Activated naive CD8-positive, alpha-beta T cell (primary cell): ENCODE results near the gene ZMIZ2.
"Not testable (repeated sequence)": the region's sequence is repeated elsewhere in the genome, so short reads cannot be mapped to it uniquely, and the experiment has no call there.

Experiments used
- H3K27ac Mint-ChIP-seq: one replicate; pipeline ENCODE4 v1.8.0; 2021; ENCODE audit warnings: mixed read lengths
- H3K27me3 Mint-ChIP-seq: one replicate; pipeline ENCODE4 v1.8.0; 2021; ENCODE audit warnings: mixed read lengths
- H3K36me3 Mint-ChIP-seq: one replicate; pipeline ENCODE4 v1.8.0; 2021; ENCODE audit warnings: mixed read lengths
- H3K4me1 Mint-ChIP-seq: one replicate; pipeline ENCODE4 v1.8.0; 2021; ENCODE audit warnings: low read depth, mixed read lengths
- H3K4me3 Mint-ChIP-seq: one replicate; pipeline ENCODE4 v1.8.0; 2021; ENCODE audit warnings: mild to moderate bottlenecking, mixed read lengths
- H3K9me3 Mint-ChIP-seq: one replicate; pipeline ENCODE4 v1.8.0; 2021; ENCODE audit warnings: low read depth, mixed read lengths

Gene ZMIZ2

GRCh38 chr7:44791278-44792219 is 42.9 kb downstream of the ZMIZ2 start:
- Mint-ChIP-seq H3K4me1 (peaks cover 6% of the 10 kb centered on the region), H3K27me3 (no peaks in the 10 kb centered on the region), H3K4me3 (no peak overlapping the region), H3K36me3 (no peaks in the 10 kb centered on the region), H3K27ac (peak overlapping the region; percentile 78), H3K9me3 (no peaks in the 10 kb centered on the region)

GRCh38 chr7:44793919-44794318 is 45.3 kb downstream of the ZMIZ2 start:
- peaks cover 16% of the 10 kb centered on the region for H3K4me1 Mint-ChIP-seq
- no peak overlapping the region for H3K4me3 Mint-ChIP-seq
- H3K9me3 Mint-ChIP-seq = no peaks in the 10 kb centered on the region
- no peaks in the 10 kb centered on the region for H3K27me3 Mint-ChIP-seq
- H3K27ac Mint-ChIP-seq = peak overlapping the region; percentile 11
- peaks cover 10% of the 10 kb centered on the region for H3K36me3 Mint-ChIP-seq

GRCh38 chr7:44794331-44794730 is 45.7 kb downstream of the ZMIZ2 start:
- H3K4me1 Mint-ChIP-seq = peaks cover 18% of the 10 kb centered on the region
- H3K36me3 Mint-ChIP-seq = peaks cover 10% of the 10 kb centered on the region
- no peaks in the 10 kb centered on the region for H3K27me3 Mint-ChIP-seq
- H3K4me3 Mint-ChIP-seq = no peak overlapping the region
- no peak overlapping the region for H3K27ac Mint-ChIP-seq
- no peaks in the 10 kb centered on the region for H3K9me3 Mint-ChIP-seq

GRCh38 chr7:44796034-44796503 is 47.4 kb downstream of the ZMIZ2 start:
- H3K9me3 Mint-ChIP-seq = no peaks in the 10 kb centered on the region
- H3K27me3 Mint-ChIP-seq = no peaks in the 10 kb centered on the region
- peak overlapping the region; percentile 100 for H3K4me3 Mint-ChIP-seq
- H3K4me1 Mint-ChIP-seq = peaks cover 32% of the 10 kb centered on the region
- H3K27ac Mint-ChIP-seq = peak overlapping the region; percentile 92
- peaks cover 17% of the 10 kb centered on the region for H3K36me3 Mint-ChIP-seq

GRCh38 chr7:44796504-44797328 is 48.1 kb downstream of the ZMIZ2 start, which contains the start of gene PPIA:
Gene PPIA (plus strand): TSS chr7:44796681. CDS start chr7:44796725, 44 bp downstream.
- Mint-ChIP-seq H3K27me3 (no peaks in the 10 kb centered on the region), H3K4me1 (peaks cover 35% of the 10 kb centered on the region), H3K9me3 (no peaks in the 10 kb centered on the region), H3K27ac (peak within 1 kb of the TSS; percentile 99), H3K36me3 (peaks cover 20% of the 10 kb centered on the region), H3K4me3 (peak within 1 kb of the TSS; percentile 100)

GRCh38 chr7:44797329-44798258 is 48.9 kb downstream of the ZMIZ2 start:
- H3K27me3 Mint-ChIP-seq = no peaks in the 10 kb centered on the region
- peak overlapping the region; percentile 99 for H3K27ac Mint-ChIP-seq
- H3K4me3 Mint-ChIP-seq = peak overlapping the region; percentile 100
- no peaks in the 10 kb centered on the region for H3K9me3 Mint-ChIP-seq
- peaks cover 38% of the 10 kb centered on the region for H3K4me1 Mint-ChIP-seq
- peaks cover 21% of the 10 kb centered on the region for H3K36me3 Mint-ChIP-seq

GRCh38 chr7:44798649-44799305 is 50.1 kb downstream of the ZMIZ2 start:
- H3K4me3 Mint-ChIP-seq = peak overlapping the region; percentile 100
- peak overlapping the region; percentile 99 for H3K27ac Mint-ChIP-seq
- H3K36me3 Mint-ChIP-seq = peaks cover 23% of the 10 kb centered on the region
- H3K27me3 Mint-ChIP-seq = no peaks in the 10 kb centered on the region
- no peaks in the 10 kb centered on the region for H3K9me3 Mint-ChIP-seq
- H3K4me1 Mint-ChIP-seq = peaks cover 40% of the 10 kb centered on the region

GRCh38 chr7:44799939-44800338 is 51.3 kb downstream of the ZMIZ2 start:
- Mint-ChIP-seq H3K4me1 (peaks cover 40% of the 10 kb centered on the region), H3K36me3 (peaks cover 23% of the 10 kb centered on the region), H3K9me3 (no peaks in the 10 kb centered on the region), H3K27ac (peak overlapping the region; percentile 82), H3K27me3 (no peaks in the 10 kb centered on the region), H3K4me3 (peak overlapping the region; percentile 82)

- Mint-ChIP-seq H3K4me3 (peak overlapping the region; percentile 54), H3K9me3 (no peaks in the 10 kb centered on the region), H3K4me1 (peaks cover 38% of the 10 kb centered on the region), H3K27me3 (no peaks in the 10 kb centered on the region), H3K36me3 (peaks cover 23% of the 10 kb centered on the region), H3K27ac (peak overlapping the region; percentile 89)
Measured at GRCh38 chr7:44801890-44802289, 53.2 kb downstream of the ZMIZ2 start.

GRCh38 chr7:44802418-44803025 is 53.9 kb downstream of the ZMIZ2 start:
- H3K9me3 Mint-ChIP-seq = no peaks in the 10 kb centered on the region
- H3K4me3 Mint-ChIP-seq = peak overlapping the region; percentile 14
- H3K4me1 Mint-ChIP-seq = peaks cover 35% of the 10 kb centered on the region
- peak overlapping the region; percentile 89 for H3K27ac Mint-ChIP-seq
- no peaks in the 10 kb centered on the region for H3K27me3 Mint-ChIP-seq
- H3K36me3 Mint-ChIP-seq = peaks cover 21% of the 10 kb centered on the region

- H3K4me1 Mint-ChIP-seq = peaks cover 27% of the 10 kb centered on the region
- H3K36me3 Mint-ChIP-seq = peaks cover 13% of the 10 kb centered on the region
- not testable (repeated sequence) for H3K9me3 Mint-ChIP-seq, H3K27me3 Mint-ChIP-seq, H3K27ac Mint-ChIP-seq, H3K4me3 Mint-ChIP-seq
Measured at GRCh38 chr7:44803828-44804519, 55.3 kb downstream of the ZMIZ2 start.

GRCh38 chr7:44805950-44806349 is 57.3 kb downstream of the ZMIZ2 start:
- no peaks in the 10 kb centered on the region for H3K9me3 Mint-ChIP-seq
- peaks cover 13% of the 10 kb centered on the region for H3K4me1 Mint-ChIP-seq
- peaks cover 8% of the 10 kb centered on the region for H3K36me3 Mint-ChIP-seq
- H3K27ac Mint-ChIP-seq = peak overlapping the region; percentile 41
- no peak overlapping the region for H3K4me3 Mint-ChIP-seq
- H3K27me3 Mint-ChIP-seq = no peaks in the 10 kb centered on the region

GRCh38 chr7:44808914-44809393 is 60.3 kb downstream of the ZMIZ2 start:
- Mint-ChIP-seq H3K4me3 (no peak overlapping the region), H3K9me3 (no peaks in the 10 kb centered on the region), H3K27me3 (no peaks in the 10 kb centered on the region), H3K36me3 (no peaks in the 10 kb centered on the region), H3K4me1 (no peaks in the 10 kb centered on the region), H3K27ac (no peak overlapping the region)
